ENCODE measurements around the gene MYH9. TPM values are rescaled to one million over a fixed set of nuclear protein-coding genes. Genes with fewer than 3 reads are reported as not detected.

Gene MYH9
- total and polyA plus RNA-seq, 2 donors (not counting 1 experiment from before 2014, with no cell fraction given) = 108 to 554 TPM

DNA sequence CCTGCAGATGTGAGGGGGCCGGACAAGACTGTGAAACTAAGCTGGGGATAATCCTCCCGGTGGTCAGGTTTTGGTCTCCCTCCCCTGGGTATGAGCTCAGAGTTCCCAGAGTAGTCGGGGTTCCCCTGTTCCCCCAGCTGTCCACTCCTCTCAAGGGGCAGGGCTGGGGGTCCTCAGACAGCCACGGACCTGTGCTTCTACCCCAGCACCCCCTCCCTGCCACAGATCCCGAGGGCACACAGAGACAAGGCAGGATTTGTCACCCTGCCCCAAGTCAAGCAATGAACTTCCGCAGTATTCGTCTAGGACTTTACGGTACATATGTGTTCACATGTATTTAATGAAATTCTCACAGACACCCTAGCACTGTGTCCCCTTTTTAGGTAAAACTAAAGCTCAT is 89.6 kb downstream of the MYH9 start:
- Histone ChIP-seq H3K9ac (ENCODE audit: low read length) (no peak overlapping the region), H4K20me1 (ENCODE audit: control insufficient read depth, insufficient read depth, low read length, poor library complexity, severe bottlenecking) (peaks cover 98% of the 10 kb centered on the region), H3K4me2 (replicated peaks; ENCODE audit: low read depth, low read length, poor library complexity, severe bottlenecking) (no peak overlapping the region), H3K9me3 (ENCODE audit: control extremely low read depth in 1 of 3, control insufficient read depth in 2 of 3, insufficient read depth in 1 of 3, low read length in 2 of 3) (no peaks in the 10 kb centered on the region), H3K36me3 (replicated peaks in 1 of 2; ENCODE audit: control extremely low read depth in 1 of 2, control insufficient read depth in 1 of 2, extremely low read depth in 1 of 2, insufficient read depth in 2 of 2, low read length in 1 of 2) (peaks cover 3 to 100% of the 10 kb centered on the region in 2 experiments), H3K27me3 (replicated peaks in 1 of 4; ENCODE audit: control extremely low read depth in 1 of 4, control insufficient read depth in 3 of 4, insufficient read depth in 4 of 4, low read length in 3 of 4) (no peaks in the 10 kb centered on the region), H2AFZ (ENCODE audit: insufficient read depth, low read depth, low read length, poor library complexity, severe bottlenecking) (no peak overlapping the region), H3K27ac (ENCODE audit: low read length in 2 of 2) (no peak overlapping the region), H3K4me1 (ENCODE audit: control insufficient read depth in 2 of 2, insufficient read depth in 2 of 2, low read length in 2 of 2) (peaks cover 0 to 4% of the 10 kb centered on the region in 2 donors), H3K4me3 (ENCODE audit: control extremely low read depth in 1 of 5, extremely low read depth in 1 of 5, insufficient read depth in 1 of 5, low read depth in 2 of 5, low read length in 4 of 5) (no peak overlapping the region), H3K79me2 (ENCODE audit: control insufficient read depth, insufficient read depth, low read length) (peaks cover 51% of the 10 kb centered on the region)
- POLR2A ChIA-PET = interaction anchor here (0.6 to 0.9 kb wide), 2 partner anchors 9 to 180 kb away, joined by 3 to 11 read pairs; no protein-coding TSS in a partner anchor
- DNase-seq (no peak), ATAC-seq (ENCODE audit: low read depth) (no peak)
- intact Hi-C loops (cut with micrococcal nuclease) = no loop called here
- Mint-ChIP-seq H3K4me1 (peaks cover 8% of the 10 kb centered on the region), H3K27ac (peak overlapping the region; percentile 6), H3K4me3 (no peak overlapping the region), H3K27me3 (no peaks in the 10 kb centered on the region), H3K9me3 (ENCODE audit: insufficient read depth) (no peaks in the 10 kb centered on the region)
- 81% methylated on average over 4 of the region's 8 CpGs for WGBS (ENCODE audit: insufficient coverage)
- TF ChIP-seq EZH2 (IDR thresholded peaks at IDR 0.05; ENCODE audit: borderline replicate concordance, insufficient read depth, low read depth, low read length, poor library complexity, severe bottlenecking) (no peak), CTCF (IDR thresholded peaks at IDR 0.05) (no peak)
- CTCF ChIA-PET = interaction anchor here (0.5 to 24.9 kb wide), 6 partner anchors 9 to 182 kb away, joined by 3 to 607 read pairs (median 4); partner anchors contain the start of gene TXN2

GRCh38 chr22:36297568-36297967 is 90.2 kb downstream of the MYH9 start:
- no peaks in the 10 kb centered on the region for H3K27me3 ChIP-seq (replicated peaks in 1 of 4; ENCODE audit: control extremely low read depth in 1 of 4, control insufficient read depth in 3 of 4, insufficient read depth in 4 of 4, low read length in 3 of 4)
- CTCF ChIA-PET = interaction anchor here (0.5 to 24.9 kb wide), 3 partner anchors 17 to 183 kb away, joined by 3 to 607 read pairs (median 5); partner anchors contain the start of gene TXN2
- no peak overlapping the region for H3K9ac ChIP-seq (ENCODE audit: low read length)
- H3K27ac ChIP-seq (ENCODE audit: low read length in 2 of 2) = no peak overlapping the region
- 99% methylated on average over 15 of the region's 19 CpGs for WGBS (ENCODE audit: insufficient coverage)
- no peak for TF ChIP-seq EZH2 (IDR thresholded peaks at IDR 0.05; ENCODE audit: borderline replicate concordance, insufficient read depth, low read depth, low read length, poor library complexity, severe bottlenecking)
- no peak for TF ChIP-seq CTCF (IDR thresholded peaks at IDR 0.05)
- peaks cover 1 to 100% of the 10 kb centered on the region in 2 experiments for H3K36me3 ChIP-seq (replicated peaks in 1 of 2; ENCODE audit: control extremely low read depth in 1 of 2, control insufficient read depth in 1 of 2, extremely low read depth in 1 of 2, insufficient read depth in 2 of 2, low read length in 1 of 2)
- Mint-ChIP-seq H3K27ac (no peak overlapping the region), H3K4me1 (peaks cover 8% of the 10 kb centered on the region), H3K27me3 (no peaks in the 10 kb centered on the region), H3K4me3 (no peak overlapping the region), H3K9me3 (ENCODE audit: insufficient read depth) (no peaks in the 10 kb centered on the region)
- ATAC-seq (ENCODE audit: low read depth) (no peak), DNase-seq (no peak)
- no peak overlapping the region for H2AFZ ChIP-seq (ENCODE audit: insufficient read depth, low read depth, low read length, poor library complexity, severe bottlenecking)
- intact Hi-C loops (cut with micrococcal nuclease) = no loop called here
- H3K4me2 ChIP-seq (replicated peaks; ENCODE audit: low read depth, low read length, poor library complexity, severe bottlenecking) = no peak overlapping the region
- H3K79me2 ChIP-seq (ENCODE audit: control insufficient read depth, insufficient read depth, low read length) = peaks cover 55% of the 10 kb centered on the region
- POLR2A ChIA-PET = interaction anchor here (0.9 kb wide), 1 partner anchor 9 kb away, joined by 3 read pairs; no protein-coding TSS in a partner anchor
- peaks cover 98% of the 10 kb centered on the region for H4K20me1 ChIP-seq (ENCODE audit: control insufficient read depth, insufficient read depth, low read length, poor library complexity, severe bottlenecking)
- H3K4me1 ChIP-seq (ENCODE audit: control insufficient read depth in 2 of 2, insufficient read depth in 2 of 2, low read length in 2 of 2) = peaks cover 0 to 4% of the 10 kb centered on the region in 2 donors
- H3K9me3 ChIP-seq (ENCODE audit: control extremely low read depth in 1 of 3, control insufficient read depth in 2 of 3, insufficient read depth in 1 of 3, low read length in 2 of 3) = peaks cover 0 to 2% (median 0%) of the 10 kb centered on the region in 3 donors
- no peak overlapping the region for H3K4me3 ChIP-seq (ENCODE audit: control extremely low read depth in 1 of 5, extremely low read depth in 1 of 5, insufficient read depth in 1 of 5, low read depth in 2 of 5, low read length in 4 of 5)
